NCI-H2081 treated with DMSO at 0.1 percent for 48 hours (cell line): ENCODE results near the gene ITGB2.

Experiments
- DNase-seq: peaks from one replicate; lab custom pipeline; 2025; lab: John Stamatoyannopoulos, UW

The ITGB2 gene

GRCh38 chr21:44955141-44955797, 34.6 kb upstream of the ITGB2 start:
- no peak for DNase-seq

DNA sequence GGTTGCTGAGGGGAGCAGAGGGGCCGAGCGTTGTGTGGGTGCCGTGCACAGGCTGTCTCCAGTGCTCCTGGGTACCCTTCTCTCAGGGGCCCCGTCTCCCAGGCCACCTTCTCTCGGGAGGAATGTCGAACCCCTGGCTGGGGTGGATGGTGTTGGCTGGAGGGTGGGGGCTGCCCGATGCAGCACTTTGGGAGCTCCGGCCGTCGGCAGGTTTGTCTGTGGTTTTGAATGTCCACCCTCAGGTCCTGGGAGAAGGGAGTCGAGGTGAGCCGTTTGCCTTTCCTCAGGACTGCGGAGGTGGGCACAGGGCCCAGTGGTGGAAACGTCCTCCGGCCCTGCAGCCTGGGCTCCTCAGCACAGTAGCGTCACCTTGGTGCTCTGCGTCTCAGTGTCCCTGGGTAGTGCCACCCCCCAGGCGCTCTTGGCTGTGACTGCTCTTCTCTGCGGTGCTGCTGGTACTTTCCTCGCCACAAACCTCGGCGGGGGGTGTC, 33.6 kb upstream of the ITGB2 start:
- DNase-seq, result no peak

DNA sequence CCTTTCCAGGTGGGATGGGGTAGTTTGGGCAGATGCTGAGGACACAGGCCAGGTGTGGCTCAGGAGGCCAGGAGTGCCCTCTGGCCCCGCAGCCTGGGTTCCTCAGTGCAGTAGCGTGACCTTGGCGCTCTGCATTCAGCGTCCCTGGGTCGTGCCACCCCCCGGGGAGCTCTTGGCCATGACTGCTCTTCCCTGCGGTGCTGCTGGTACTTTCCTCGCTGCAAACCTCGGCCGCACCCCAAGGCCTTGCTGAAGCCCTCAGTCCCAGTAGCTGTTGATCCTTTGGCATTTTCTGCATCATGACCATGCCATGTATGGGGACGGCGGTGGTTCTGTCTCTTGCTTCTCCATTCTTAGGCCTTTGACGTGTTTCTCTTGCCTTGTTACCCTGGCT, 32.9 kb upstream of the ITGB2 start:
- DNase-seq, result no peak

- no peak for DNase-seq
These were observed 32.4 kb upstream of the ITGB2 start for GRCh38 chr21:44952929-44953627.

GRCh38 chr21:44952116-44952928, 31.6 kb upstream of the ITGB2 start:
- no peak for DNase-seq

DNA sequence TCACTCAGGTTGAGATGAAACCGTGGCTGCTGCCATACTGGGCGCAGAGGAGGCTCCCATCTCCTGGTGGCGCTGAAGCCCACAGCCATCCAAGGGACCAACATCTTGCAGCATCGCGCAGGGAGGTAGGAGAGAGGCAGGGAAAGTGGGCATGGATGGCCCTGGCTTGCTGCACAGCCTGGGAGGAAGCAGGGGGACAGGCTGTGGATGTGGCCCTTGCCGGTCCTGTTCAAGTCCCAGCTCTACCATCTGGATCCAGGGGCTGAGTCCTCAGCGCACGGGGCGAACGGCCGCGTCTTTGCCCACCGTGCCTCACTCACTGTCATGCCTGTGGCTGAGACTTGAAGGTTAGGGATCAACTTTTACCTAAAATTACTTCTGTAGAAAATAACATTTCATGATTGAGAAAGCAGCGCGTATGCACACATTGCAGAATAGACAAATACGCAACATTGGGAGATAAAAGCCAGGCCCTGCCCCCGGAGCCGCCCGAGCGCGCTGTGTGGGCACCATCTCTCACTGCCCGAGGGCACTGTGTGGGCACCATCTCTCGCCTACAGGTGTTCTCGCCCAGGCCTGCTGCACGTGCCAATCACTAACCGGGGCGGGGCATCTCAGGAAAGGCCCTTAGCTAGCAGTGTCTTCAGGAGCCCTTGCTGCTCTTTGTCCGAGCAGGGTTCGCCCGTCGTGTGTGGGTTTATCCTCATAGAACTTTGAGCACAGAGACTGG, 30.7 kb upstream of the ITGB2 start:
- DNase-seq, result no peak

GRCh38 chr21:44950351-44950750, 29.7 kb upstream of the ITGB2 start:
- DNase-seq, result no peak

DNA sequence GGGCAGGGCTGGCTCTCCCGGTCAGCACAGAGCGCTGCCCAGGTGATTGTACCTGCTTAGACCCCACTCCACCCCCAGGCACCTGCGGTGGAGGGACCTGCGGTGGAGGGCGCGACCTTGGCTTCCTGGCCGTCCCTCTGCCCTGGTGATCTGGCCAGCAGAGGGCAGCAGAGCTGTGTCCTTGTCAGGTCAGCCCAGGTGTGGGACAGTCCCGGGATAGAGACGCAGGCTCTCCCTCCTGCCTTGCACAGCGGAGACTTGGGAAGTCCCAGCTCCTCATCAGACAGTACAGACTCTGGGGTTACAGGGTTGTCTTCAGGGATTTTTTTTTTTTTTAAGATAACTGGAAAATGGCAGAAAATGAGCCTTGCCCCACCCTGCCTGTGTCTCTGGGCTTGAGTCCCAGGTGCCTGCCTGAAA, 29.1 kb upstream of the ITGB2 start:
- no peak for DNase-seq

- DNase-seq, result no peak
These were observed 28.6 kb upstream of the ITGB2 start for GRCh38 chr21:44949161-44949778.

GRCh38 chr21:44948426-44949120, 27.9 kb upstream of the ITGB2 start:
- no peak for DNase-seq

- no peak for DNase-seq
These were observed 27.2 kb upstream of the ITGB2 start for GRCh38 chr21:44947930-44948331.

DNA sequence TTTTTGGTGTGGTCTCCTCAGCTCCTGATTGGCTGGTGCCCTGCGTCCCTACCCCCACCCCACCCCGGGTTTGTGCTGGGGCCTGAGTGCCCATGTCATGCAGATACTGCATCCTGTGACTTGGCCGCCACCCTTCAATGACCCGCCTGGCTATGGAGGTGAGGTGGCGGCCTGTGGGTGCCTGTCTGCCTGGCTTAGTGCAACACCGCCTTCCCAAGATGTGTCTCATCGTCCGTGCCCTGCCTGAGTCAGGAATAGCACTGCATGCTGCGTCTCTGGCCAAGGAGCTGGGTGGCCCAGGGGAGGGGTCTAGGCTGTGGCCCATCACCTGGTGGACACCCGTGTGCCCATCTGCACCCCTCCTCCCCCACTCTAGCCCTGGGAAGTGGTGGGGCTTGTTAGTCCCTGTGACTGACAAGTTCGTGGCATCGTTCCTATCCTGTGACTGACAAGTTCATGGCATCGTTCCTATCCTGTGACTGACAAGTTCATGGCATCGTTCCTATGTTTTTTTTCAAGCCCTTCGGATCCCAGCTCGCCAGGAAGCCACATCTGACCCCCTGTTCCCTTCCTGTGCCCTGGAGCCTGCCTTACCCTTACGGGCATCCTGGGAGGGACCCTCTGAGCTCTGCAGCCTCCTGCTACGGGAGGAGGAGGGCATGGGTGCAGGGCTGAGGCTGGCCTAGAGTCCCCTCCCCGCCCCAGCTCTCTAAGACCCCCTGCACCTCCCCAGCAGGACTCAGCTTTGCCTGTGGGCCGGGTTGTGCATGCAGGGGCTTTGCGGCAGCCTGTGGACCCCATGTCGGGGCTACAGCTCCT, 26.6 kb upstream of the ITGB2 start:
- DNase-seq, result no peak

- DNase-seq, result no peak
These were observed 25.7 kb upstream of the ITGB2 start for GRCh38 chr21:44946254-44947041.

DNA sequence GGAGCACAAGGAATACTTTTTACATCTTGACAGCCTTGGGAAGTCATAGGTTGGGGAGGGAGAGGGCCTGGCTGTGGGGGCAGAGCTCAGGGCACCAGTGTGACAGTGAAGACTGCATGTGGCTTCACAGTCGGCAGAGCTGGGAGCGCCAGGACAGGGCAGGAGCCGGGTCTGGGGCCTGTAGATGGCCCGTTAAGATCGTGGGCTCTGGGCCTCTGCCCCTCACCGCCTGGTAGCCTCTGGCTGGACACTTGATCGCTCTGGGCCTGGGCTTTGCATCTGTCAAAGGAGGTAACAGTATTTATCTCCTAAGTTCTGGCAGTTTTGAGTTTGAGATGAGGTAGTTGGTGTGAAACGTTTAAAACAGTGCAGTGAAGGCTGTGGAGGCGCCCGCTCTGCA, 23.9 kb upstream of the ITGB2 start:
- no peak for DNase-seq

GRCh38 chr21:44943686-44944550, 23.2 kb upstream of the ITGB2 start:
- DNase-seq, result no peak

GRCh38 chr21:44943005-44943685, 22.4 kb upstream of the ITGB2 start:
- DNase-seq, result no peak

DNA sequence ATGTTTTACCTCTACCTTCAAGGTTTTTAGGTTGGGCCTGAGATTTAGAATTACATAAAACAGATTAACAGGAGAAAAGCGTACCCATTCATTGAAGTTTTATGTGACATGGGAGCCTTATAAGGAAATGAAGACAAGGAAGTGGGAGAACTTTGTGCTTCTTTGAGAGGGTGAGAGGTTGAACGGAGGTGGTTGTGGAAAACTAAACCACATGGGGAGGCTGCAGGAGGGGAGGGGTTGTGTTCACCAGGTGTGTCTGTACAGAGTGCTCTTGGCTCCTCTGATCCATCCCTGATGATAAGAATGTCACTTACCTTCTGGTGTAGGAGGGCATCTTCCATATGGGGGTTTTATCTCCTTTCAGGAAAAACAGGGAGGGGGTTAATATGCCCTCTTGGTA, 21.9 kb upstream of the ITGB2 start:
- DNase-seq, result no peak

DNA sequence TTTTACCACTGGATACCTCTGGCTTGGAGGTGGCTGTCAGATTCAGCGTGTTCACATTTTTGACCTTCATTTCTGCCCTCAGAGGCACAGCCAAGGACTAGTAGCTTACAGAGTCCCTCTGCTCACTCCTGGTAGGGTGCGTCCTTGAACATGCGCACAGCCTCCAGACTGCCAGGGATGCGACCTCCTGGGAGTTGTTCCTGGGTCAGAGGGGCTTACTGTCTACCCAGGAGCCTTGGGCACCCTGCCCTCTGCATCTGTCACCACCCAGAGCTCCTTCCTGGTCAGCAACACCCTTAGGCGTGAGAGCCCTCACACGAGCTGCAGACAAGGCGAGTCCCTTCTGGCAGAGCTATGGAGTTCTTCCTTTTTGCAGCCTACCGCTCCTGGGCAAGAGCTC, 20.9 kb upstream of the ITGB2 start:
- no peak for DNase-seq
